ENCODE results near the gene YOD1. TPM values are rescaled to one million over a fixed set of nuclear protein-coding genes. Genes with fewer than 3 reads are reported as not detected.

The YOD1 gene
- total and polyA plus RNA-seq, 2 of the 4 experiments (the other 2 are of a cell fraction), result 1.8 to 5.4 TPM

DNA sequence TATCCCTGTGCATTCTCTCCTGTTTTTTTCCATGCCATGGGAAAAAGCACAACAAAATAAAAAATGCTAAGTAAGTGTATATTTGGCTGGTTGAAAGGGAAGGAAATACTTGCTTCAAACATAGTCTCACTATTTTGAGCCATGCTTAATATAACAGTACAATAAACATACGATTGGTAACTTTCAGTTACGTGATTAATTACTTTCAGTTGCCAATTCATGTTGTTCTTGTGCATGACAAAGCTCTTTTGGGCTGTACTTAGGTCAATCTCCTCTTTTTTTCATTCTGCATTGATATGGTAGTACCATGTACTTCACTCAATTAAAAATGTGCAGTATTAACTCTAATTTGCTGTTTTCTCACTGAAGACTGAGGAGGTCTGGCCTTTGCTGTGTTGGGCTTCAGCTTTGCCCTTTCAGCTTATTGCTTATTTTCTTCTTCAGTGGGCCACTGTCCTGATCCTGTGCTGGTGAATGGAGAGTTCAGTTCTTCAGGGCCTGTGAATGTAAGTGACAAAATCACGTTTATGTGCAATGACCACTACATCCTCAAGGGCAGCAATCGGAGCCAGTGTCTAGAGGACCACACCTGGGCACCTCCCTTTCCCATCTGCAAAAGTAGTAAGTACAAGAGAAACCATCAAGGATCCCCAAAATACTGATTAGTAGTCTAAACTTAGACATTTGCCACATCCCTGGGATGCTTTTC lies 40.3 kb upstream of the YOD1 start:
- DNase-seq (no peak), ATAC-seq (ENCODE audit: low read depth) (no peak)
- H2BK15ac ChIP-seq (ENCODE audit: low read depth, low read length), result no peak overlapping the region
- no peaks in the 10 kb centered on the region for H3K9me1 ChIP-seq (ENCODE audit: insufficient read depth, low read length)
- H3K4ac ChIP-seq (ENCODE audit: low read depth, low read length), result no peak overlapping the region
- TF ChIP-seq MAFK (IDR thresholded peaks at IDR 0.05; ENCODE audit: low read depth, low read length), result no peak
- TF ChIP-seq FOS (IDR thresholded peaks at IDR 0.05; ENCODE audit: low read depth, low read length), result no peak
- no peak for TF ChIP-seq RFX5 (IDR thresholded peaks at IDR 0.05; ENCODE audit: low read depth, low read length)
- TF ChIP-seq SMC3 (IDR thresholded peaks at IDR 0.05; ENCODE audit: low read depth, low read length), result no peak
- TF ChIP-seq POLR2A (IDR thresholded peaks at IDR 0.05; ENCODE audit: low read depth, low read length), result no peak
- no peak for TF ChIP-seq CEBPB (IDR thresholded peaks at IDR 0.05; ENCODE audit: low read depth, low read length)
- TF ChIP-seq, protein P1, sequence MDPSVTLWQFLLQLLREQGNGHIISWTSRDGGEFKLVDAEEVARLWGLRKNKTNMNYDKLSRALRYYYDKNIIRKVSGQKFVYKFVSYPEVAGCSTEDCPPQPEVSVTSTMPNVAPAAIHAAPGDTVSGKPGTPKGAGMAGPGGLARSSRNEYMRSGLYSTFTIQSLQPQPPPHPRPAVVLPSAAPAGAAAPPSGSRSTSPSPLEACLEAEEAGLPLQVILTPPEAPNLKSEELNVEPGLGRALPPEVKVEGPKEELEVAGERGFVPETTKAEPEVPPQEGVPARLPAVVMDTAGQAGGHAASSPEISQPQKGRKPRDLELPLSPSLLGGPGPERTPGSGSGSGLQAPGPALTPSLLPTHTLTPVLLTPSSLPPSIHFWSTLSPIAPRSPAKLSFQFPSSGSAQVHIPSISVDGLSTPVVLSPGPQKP (IDR thresholded peaks at IDR 0.05; ENCODE audit: borderline replicate concordance, low read depth, low read length), result no peak
- TF ChIP-seq CTCF (conservative IDR thresholded peaks at IDR 0.05; ENCODE audit: low read depth, low read length), result no peak
- no peak for TF ChIP-seq BHLHE40 (IDR thresholded peaks at IDR 0.05; ENCODE audit: low read depth, low read length)
- no peak overlapping the region for H2BK20ac ChIP-seq (ENCODE audit: low read depth, low read length)
- no peaks in the 10 kb centered on the region for H3K36me3 ChIP-seq (ENCODE audit: control insufficient read depth, insufficient read depth, low read length)
- intact Hi-C loops (cut with micrococcal nuclease), result no loop called here
- no peak overlapping the region for H2AK9ac ChIP-seq (replicated peaks; ENCODE audit: low read depth, low read length, poor library complexity)
- no CpG with 5 or more reads among the region's 4 CpGs for WGBS, 2 experiments (ENCODE audit: extremely low coverage in 2 of 2, insufficient read length in 1 of 2)
- no peaks in the 10 kb centered on the region for H3K79me1 ChIP-seq (ENCODE audit: low read depth in 1 of 2, low read length in 2 of 2)
- H3K56ac ChIP-seq (ENCODE audit: extremely low read depth, insufficient read depth, low read length), result no peak overlapping the region
- H2AK5ac ChIP-seq (ENCODE audit: low read depth, low read length), result no peak overlapping the region
- no peak overlapping the region for H2BK5ac ChIP-seq (ENCODE audit: low read depth, low read length, poor library complexity, severe bottlenecking)
- H4K8ac ChIP-seq (ENCODE audit: low read depth in 2 of 2, low read length in 2 of 2), result no peak overlapping the region
- CTCF ChIA-PET, result no interaction called here
- no peaks in the 10 kb centered on the region for H3K4me1 ChIP-seq (ENCODE audit: control insufficient read depth, insufficient read depth, low read length)
- H4K5ac ChIP-seq (ENCODE audit: low read depth, low read length), result no peak overlapping the region
- POLR2A ChIA-PET (ENCODE audit: unreplicated experiment), result no interaction called here
- no peak overlapping the region for H3K9ac ChIP-seq (ENCODE audit: low read depth, low read length)
- no TSS peak for BruUV-seq (replicated peaks)
- dilution Hi-C loops (cut with HindIII; ENCODE audit: low sequenced_read_pairs, unreplicated experiment), result no loop called here
- no peak overlapping the region for H3K18ac ChIP-seq (ENCODE audit: low read depth, low read length)
- H3K23ac ChIP-seq (ENCODE audit: low read depth, low read length), result no peak overlapping the region
- no peak overlapping the region for H2BK120ac ChIP-seq (ENCODE audit: low read depth, low read length)
- H3K4me2 ChIP-seq (ENCODE audit: low read depth, low read length), result no peak overlapping the region
- H3K9me3 ChIP-seq (ENCODE audit: control insufficient read depth, insufficient read depth, low read length), result no peaks in the 10 kb centered on the region
- no peak overlapping the region for H3K27ac ChIP-seq (ENCODE audit: insufficient read depth, low read length)
- H4K20me1 ChIP-seq (ENCODE audit: insufficient read depth, low read length), result no peaks in the 10 kb centered on the region
- H3K27me3 ChIP-seq (ENCODE audit: control insufficient read depth, insufficient read depth, low read length), result peaks cover 6% of the 10 kb centered on the region; the same call in 1 of the 2 replicates
- H3K14ac ChIP-seq (replicated peaks; ENCODE audit: low read depth, low read length), result no peak overlapping the region
- no peak overlapping the region for H2AFZ ChIP-seq (replicated peaks; ENCODE audit: low read length, poor library complexity)
- H4K91ac ChIP-seq (ENCODE audit: insufficient read depth, low read depth, low read length), result no peak overlapping the region
- in situ Hi-C loops (cut with MboI; ENCODE audit: low sequenced_read_pairs), result loop anchor here (5.0 kb wide), 1 partner anchor 316 kb away; no protein-coding TSS in a partner anchor
- no peak overlapping the region for H3K4me3 ChIP-seq (ENCODE audit: insufficient read depth, low read depth, low read length)

Measured in IMR-90 (cell line).